Naive thymus-derived CD4-positive, alpha-beta T cell (primary cell): Measurements from ENCODE around the gene DNAAF1. TPM values are rescaled to one million over a fixed set of nuclear protein-coding genes. Genes with fewer than 3 reads are reported as not detected.
A peak's percentile ranks its signal among the peaks of the same experiment; 100 is the strongest.

ENCODE experiments used
- ATAC-seq: fragments of 150-1000 bp; cut with Tn5 transposase; 2 replicates; pipeline ENCODE4 v1.10.0; 2021; ENCODE audit warnings: mild to moderate bottlenecking, moderate library complexity
- CTCF ChIA-PET: fragments of 350-600 bp; sonication (Branson Sonifier 250); formaldehyde crosslinking; loops from one replicate; lab custom pipeline; 2021; ENCODE audit warnings: antibody characterized with exemption; lab: Charles Lee
- POLR2A ChIA-PET: fragments of 350-600 bp; sonication (Branson Sonifier 250); formaldehyde crosslinking; loops from one replicate; lab custom pipeline; 2021; ENCODE audit warnings: antibody characterized with exemption, inconsistent platforms; lab: Charles Lee
- DNase-seq, 9 donors: peaks; one replicate each; pipeline versions ENCODE4 v3.0.0 to v3.0.0-alpha.2; 2020 to 2022; ENCODE audit warnings: mixed read lengths in 1 of 9
- H3K27ac ChIP-seq: one replicate; pipeline ENCODE4 v1.7.0; 2013; ENCODE audit warnings: mild to moderate bottlenecking, low read depth, low read length, moderate library complexity
- H3K27me3 ChIP-seq, 2 donors: one replicate each; pipeline ENCODE4 v1.7.0; 2013; ENCODE audit warnings: low read length in 2 of 2, mild to moderate bottlenecking in 2 of 2, moderate library complexity in 2 of 2; ENCODE audit not compliant: control insufficient read depth in 2 of 2, insufficient read depth in 2 of 2
- H3K36me3 ChIP-seq, 3 experiments: 1 replicate in 2 of 3; 2 replicates in 1 of 3; pipeline ENCODE4 v1.7.0; 2013; ENCODE audit warnings: low read length in 3 of 3, mild to moderate bottlenecking in 3 of 3, moderate library complexity in 1 of 3; ENCODE audit not compliant: insufficient read depth in 3 of 3, control insufficient read depth in 2 of 3
- H3K4me1 ChIP-seq, 2 donors: one replicate each; pipeline ENCODE4 v1.7.0; 2013; ENCODE audit warnings: low read length in 2 of 2, mild to moderate bottlenecking in 2 of 2, moderate library complexity in 1 of 2; ENCODE audit not compliant: control insufficient read depth in 2 of 2, insufficient read depth in 2 of 2
- H3K4me3 ChIP-seq: 2 replicates; pipeline ENCODE4 v1.7.0; 2013; ENCODE audit warnings: mild to moderate bottlenecking, low read length
- H3K9me3 ChIP-seq, 3 experiments: 1 replicate in 2 of 3; 2 replicates in 1 of 3; pipeline ENCODE4 v1.7.0; 2013; ENCODE audit warnings: low read length in 3 of 3; ENCODE audit not compliant: control insufficient read depth in 2 of 3
- H3K27ac Mint-ChIP-seq, 9 donors: one replicate each; pipeline ENCODE4 v1.8.0; 2020 to 2022; ENCODE audit warnings: mixed read lengths in 9 of 9, mild to moderate bottlenecking in 8 of 9, moderate library complexity in 5 of 9, inconsistent platforms in 2 of 9
- H3K27me3 Mint-ChIP-seq, 5 donors: one replicate each; pipeline ENCODE4 v1.8.0; 2021 to 2022; ENCODE audit warnings: mixed read lengths in 5 of 5, mild to moderate bottlenecking in 1 of 5
- H3K36me3 Mint-ChIP-seq, 5 donors: one replicate each; pipeline ENCODE4 v1.8.0; 2020 to 2022; ENCODE audit warnings: mixed read lengths in 5 of 5, mild to moderate bottlenecking in 3 of 5, inconsistent platforms in 1 of 5
- H3K4me1 Mint-ChIP-seq, 7 donors: one replicate each; pipeline ENCODE4 v1.8.0; 2020 to 2022; ENCODE audit warnings: mixed read lengths in 7 of 7, mild to moderate bottlenecking in 3 of 7, inconsistent platforms in 1 of 7
- H3K4me3 Mint-ChIP-seq, 10 donors: one replicate each; pipeline ENCODE4 v1.8.0; 2020 to 2022; ENCODE audit warnings: mild to moderate bottlenecking in 10 of 10, mixed read lengths in 10 of 10, moderate library complexity in 6 of 10, inconsistent platforms in 2 of 10
- H3K9me3 Mint-ChIP-seq, 11 donors: one replicate each; pipeline ENCODE4 v1.8.0; 2020 to 2022; ENCODE audit warnings: mixed read lengths in 11 of 11, mild to moderate bottlenecking in 4 of 11, inconsistent platforms in 1 of 11, moderate library complexity in 1 of 11
- intact Hi-C, 2 donors: fragments of 100-400 bp; cut with micrococcal nuclease; formaldehyde crosslinking; loops; one replicate each; pipeline ENCODE4 v1.15.1; 2023
- polyA plus RNA-seq, 2 donors: library from polyadenylated mRNA; unstranded; fragments of 300-500 nt; fragmentation: Illumina TruSeq; gene quantifications; one replicate each; pipeline ENCODE4 v1.2.3, GENCODE V29; 2021
- total RNA-seq, 6 experiments: library from RNA in 5 of 6; stranded (reverse) in 5 of 6; gene quantifications; 1 replicate in 5 of 6; 2 replicates in 1 of 6; pipeline ENCODE4 v1.2.3 and lab custom pipeline; 2021 to 2026

DNAAF1 gene
- total and polyA plus RNA-seq, 7 experiments from 2014 or later, result 0.06 to 2.2 (median 0.38) TPM; not detected in 3

DNA sequence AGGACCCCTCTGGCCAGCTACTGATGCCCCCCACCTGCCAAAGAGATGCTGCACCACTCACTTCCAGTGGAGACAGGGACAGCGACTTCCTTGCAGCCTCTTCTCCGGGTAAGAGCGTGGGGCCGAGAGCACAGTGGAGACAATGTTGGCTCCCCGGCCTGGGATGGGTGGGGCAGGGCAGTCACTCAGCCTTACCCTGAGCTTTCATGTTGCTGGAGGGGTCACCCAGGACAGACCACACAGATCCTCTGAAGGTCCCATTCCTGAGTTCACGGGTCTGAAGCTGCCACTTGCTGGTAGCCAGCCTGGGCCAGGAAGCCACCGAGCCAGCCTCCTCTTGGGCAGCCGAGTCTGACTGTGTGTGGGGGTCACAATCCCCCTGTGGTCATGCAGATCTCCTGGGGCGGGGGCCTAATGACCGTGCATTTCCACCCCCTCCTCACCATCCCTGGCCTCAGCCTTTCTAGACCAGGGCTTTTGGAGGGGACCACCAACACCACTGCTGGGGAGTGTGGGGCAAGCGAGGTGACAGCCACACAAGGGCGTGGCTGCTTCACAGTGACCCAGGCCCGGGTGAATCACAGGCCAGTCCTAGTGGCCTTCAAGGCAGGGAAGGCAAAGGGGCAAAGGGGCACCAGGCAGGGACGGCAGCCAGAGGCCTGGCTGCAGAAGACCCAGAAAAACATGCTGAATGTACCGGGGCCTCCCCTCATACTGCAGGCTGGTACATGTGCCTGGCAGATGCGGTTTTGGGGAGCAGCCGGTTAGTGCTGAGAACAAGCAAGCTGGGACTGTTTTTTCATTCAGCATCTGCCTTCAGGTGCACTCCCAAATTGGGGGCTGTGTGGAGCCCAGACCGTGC, 31.3 kb downstream of the DNAAF1 start:
- peaks cover 4 to 6% (median 6%) of the 10 kb centered on the region in 7 donors for H3K4me1 Mint-ChIP-seq
- H3K4me3 ChIP-seq, result no peak overlapping the region
- H3K4me1 ChIP-seq, result no peaks in the 10 kb centered on the region
- H3K36me3 ChIP-seq, result peaks cover 0 to 38% (median 0%) of the 10 kb centered on the region in 3 experiments
- no peaks in the 10 kb centered on the region for H3K9me3 Mint-ChIP-seq
- H3K27ac Mint-ChIP-seq, result peak overlapping the region in 1 of 9 donors; percentile 17
- no peak overlapping the region for H3K4me3 Mint-ChIP-seq
- DNase-seq (no peak), ATAC-seq (no peak)
- H3K9me3 ChIP-seq, result no peaks in the 10 kb centered on the region
- CTCF ChIA-PET, result interaction anchor here (0.8 to 2.8 kb wide), 5 partner anchors 88 to 251 kb away, joined by 3 to 16 read pairs (median 10); no protein-coding TSS in a partner anchor
- peaks cover 0 to 5% (median 0%) of the 10 kb centered on the region in 5 donors for H3K36me3 Mint-ChIP-seq
- H3K27me3 Mint-ChIP-seq, result peaks cover 0 to 4% (median 0%) of the 10 kb centered on the region in 5 donors
- intact Hi-C loops, result no loop called here
- POLR2A ChIA-PET, result interaction anchor here (0.6 kb wide), 1 partner anchor 77 kb away, joined by 3 read pairs; no protein-coding TSS in a partner anchor
- H3K27me3 ChIP-seq, result no peaks in the 10 kb centered on the region
- no peak overlapping the region for H3K27ac ChIP-seq

DNA sequence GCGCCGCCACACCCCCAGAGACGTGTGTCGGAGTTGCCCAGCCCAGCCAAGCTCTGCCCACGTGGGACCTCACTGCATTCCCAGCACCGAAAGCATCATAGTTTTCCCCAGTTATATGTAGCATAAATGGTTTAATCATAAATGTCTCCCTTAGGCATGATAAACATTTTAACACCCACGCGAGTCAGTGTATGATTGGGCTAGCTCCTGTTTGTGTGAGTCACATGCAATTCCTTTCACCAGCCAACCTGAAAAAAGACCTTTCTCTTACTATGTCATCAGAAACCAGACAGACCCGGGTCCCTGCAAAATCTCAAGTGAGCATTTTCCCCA, 32.6 kb downstream of the DNAAF1 start:
- H3K27me3 ChIP-seq, result no peaks in the 10 kb centered on the region
- no peak overlapping the region for H3K4me3 ChIP-seq
- Mint-ChIP-seq H3K27ac (peak overlapping the region in 2 of 9 donors; percentile 2 to 70), H3K4me1 (peaks cover 4 to 6% (median 6%) of the 10 kb centered on the region in 7 donors), H3K27me3 (peaks cover 0 to 2% (median 0%) of the 10 kb centered on the region in 5 donors), H3K36me3 (peaks cover 0 to 10% (median 3%) of the 10 kb centered on the region in 5 donors), H3K9me3 (no peaks in the 10 kb centered on the region), H3K4me3 (no peak overlapping the region)
- DNase-seq (no peak), ATAC-seq (no peak)
- ChIA-PET CTCF (interaction anchor here (0.7 kb wide), 1 partner anchor 137 kb away, joined by 3 read pairs; no protein-coding TSS in a partner anchor), POLR2A (no interaction called here)
- no peak overlapping the region for H3K27ac ChIP-seq
- no peaks in the 10 kb centered on the region for H3K4me1 ChIP-seq
- H3K9me3 ChIP-seq, result no peaks in the 10 kb centered on the region
- intact Hi-C loops, result no loop called here
- peaks cover 0 to 51% (median 4%) of the 10 kb centered on the region in 3 experiments for H3K36me3 ChIP-seq

DNA sequence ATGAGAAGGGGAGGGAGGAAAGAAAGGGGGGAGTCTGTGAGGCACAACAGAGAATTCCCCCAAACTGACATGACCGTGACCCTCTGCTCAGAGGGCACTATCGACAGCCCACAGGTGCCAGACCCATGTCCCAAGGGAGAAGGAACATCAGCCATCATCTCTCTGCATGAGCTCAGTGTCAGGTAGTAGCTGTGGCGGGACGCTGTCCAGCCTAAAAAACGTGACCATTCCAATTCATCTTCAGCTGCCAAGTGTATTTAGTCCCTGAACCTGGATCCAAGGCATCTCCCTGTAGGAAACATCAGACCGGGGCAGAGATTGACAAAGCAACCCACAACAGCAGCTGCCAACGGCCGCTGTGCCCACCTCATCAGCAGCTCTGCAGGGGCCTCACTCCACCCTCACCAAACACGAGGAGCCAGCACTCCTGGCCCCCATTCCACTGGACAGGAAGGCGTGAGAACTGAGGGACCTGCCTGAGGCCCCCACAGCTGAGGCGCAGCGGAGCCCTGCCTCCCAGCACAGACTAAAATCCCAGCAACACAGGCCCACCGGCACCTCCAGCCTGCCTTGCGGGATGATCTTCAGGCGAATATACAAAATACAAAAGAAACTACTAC, 33.1 kb downstream of the DNAAF1 start:
- DNase-seq (no peak), ATAC-seq (no peak)
- Mint-ChIP-seq H3K27ac (peak overlapping the region in 1 of 9 donors; percentile 2), H3K4me3 (no peak overlapping the region), H3K9me3 (no peaks in the 10 kb centered on the region), H3K4me1 (peaks cover 4 to 7% (median 6%) of the 10 kb centered on the region in 7 donors), H3K36me3 (peaks cover 0 to 13% (median 5%) of the 10 kb centered on the region in 5 donors), H3K27me3 (peaks cover 0 to 2% (median 0%) of the 10 kb centered on the region in 5 donors)
- H3K36me3 ChIP-seq, result peaks cover 0 to 57% (median 9%) of the 10 kb centered on the region in 3 experiments
- CTCF ChIA-PET, result interaction anchor here (0.7 kb wide), 1 partner anchor 137 kb away, joined by 3 read pairs; no protein-coding TSS in a partner anchor
- H3K27me3 ChIP-seq, result no peaks in the 10 kb centered on the region
- no peak overlapping the region for H3K27ac ChIP-seq
- intact Hi-C loops, result no loop called here
- POLR2A ChIA-PET, result no interaction called here
- no peak overlapping the region for H3K4me3 ChIP-seq
- no peaks in the 10 kb centered on the region for H3K4me1 ChIP-seq
- H3K9me3 ChIP-seq, result no peaks in the 10 kb centered on the region

DNA sequence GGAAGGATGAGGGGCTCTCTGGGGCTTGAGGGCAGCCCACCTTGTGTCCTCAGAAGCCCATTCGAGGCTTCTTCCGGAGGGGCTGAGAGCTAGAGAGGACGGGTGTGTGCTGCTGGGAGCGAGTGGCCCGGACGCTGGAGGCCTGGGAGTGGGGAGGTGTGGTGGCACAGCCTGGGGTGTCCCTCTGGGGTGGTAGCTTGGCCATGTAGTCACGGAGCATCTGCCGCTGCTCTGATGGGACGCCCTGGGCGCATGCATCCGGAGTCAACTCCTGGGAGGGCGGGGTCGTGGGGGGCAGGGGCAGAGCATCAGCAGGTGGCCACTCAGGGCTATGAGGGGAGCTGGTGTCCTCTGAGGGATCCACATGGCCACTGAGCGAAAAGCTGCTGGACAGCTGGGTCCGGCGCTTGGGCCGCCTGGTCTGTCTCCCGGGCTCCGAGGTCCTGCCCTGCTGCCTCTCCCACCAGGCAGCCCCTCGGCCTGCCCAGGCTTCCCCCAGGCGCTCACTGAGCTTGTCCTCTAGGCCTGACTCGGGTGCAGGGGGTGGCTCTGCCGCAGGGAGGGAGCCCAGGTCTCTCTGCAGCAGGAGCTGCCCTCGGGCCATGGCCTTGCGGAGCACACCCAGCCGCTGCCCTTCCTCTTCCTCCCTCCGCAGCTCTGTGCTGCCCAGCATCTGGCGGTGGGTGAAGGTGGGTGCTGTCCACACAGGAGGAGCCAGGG, 33.9 kb downstream of the DNAAF1 start:
- CTCF ChIA-PET, result interaction anchor here (0.6 kb wide), 1 partner anchor 92 kb away, joined by 4 read pairs; no protein-coding TSS in a partner anchor
- intact Hi-C loops, result no loop called here

GRCh38 chr16:84179612-84180320, 34.7 kb downstream of the DNAAF1 start:
- H3K36me3 ChIP-seq, result peaks cover 0 to 72% (median 9%) of the 10 kb centered on the region in 3 experiments
- no peaks in the 10 kb centered on the region for H3K9me3 ChIP-seq
- CTCF ChIA-PET, result interaction anchor here (0.5 to 0.6 kb wide), 2 partner anchors 92 to 103 kb away, joined by 3 to 4 read pairs; no protein-coding TSS in a partner anchor
- POLR2A ChIA-PET, result no interaction called here
- intact Hi-C loops, result loop anchor here (10.0 kb wide), 1 partner anchor 325 kb away; the partner anchor contains the start of gene MEAK7 (in 2 of the 2)
- no peaks in the 10 kb centered on the region for H3K27me3 ChIP-seq
- Mint-ChIP-seq H3K27me3 (no peaks in the 10 kb centered on the region), H3K36me3 (peaks cover 0 to 18% (median 5%) of the 10 kb centered on the region in 5 donors), H3K27ac (no peak overlapping the region), H3K9me3 (no peaks in the 10 kb centered on the region), H3K4me3 (no peak overlapping the region), H3K4me1 (peaks cover 10 to 16% (median 15%) of the 10 kb centered on the region in 7 donors)
- no peaks in the 10 kb centered on the region for H3K4me1 ChIP-seq
- no peak for ATAC-seq
- DNase-seq, result no peak
- no peak overlapping the region for H3K27ac ChIP-seq
- no peak overlapping the region for H3K4me3 ChIP-seq

More for the DNA sequence above, 33.9 kb downstream of the DNAAF1 start:
- no peak for DNase-seq
- Histone ChIP-seq H3K4me3 (no peak overlapping the region), H3K9me3 (no peaks in the 10 kb centered on the region), H3K27me3 (no peaks in the 10 kb centered on the region), H3K27ac (no peak overlapping the region), H3K36me3 (peaks cover 0 to 65% (median 9%) of the 10 kb centered on the region in 3 experiments), H3K4me1 (no peaks in the 10 kb centered on the region)
- no peak overlapping the region for H3K4me3 Mint-ChIP-seq
- POLR2A ChIA-PET, result no interaction called here
- no peak for ATAC-seq
- H3K36me3 Mint-ChIP-seq, result peaks cover 0 to 15% (median 5%) of the 10 kb centered on the region in 5 donors
- H3K9me3 Mint-ChIP-seq, result no peaks in the 10 kb centered on the region
- H3K27ac Mint-ChIP-seq, result peak overlapping the region in 1 of 9 donors; percentile 59
- peaks cover 0 to 2% (median 0%) of the 10 kb centered on the region in 5 donors for H3K27me3 Mint-ChIP-seq
- H3K4me1 Mint-ChIP-seq, result peaks cover 4 to 9% (median 8%) of the 10 kb centered on the region in 7 donors
